NOMO-1 (cell line): ENCODE results near the gene XCR1.
"Not testable (repeated sequence)": the region's sequence is repeated elsewhere in the genome, so short reads cannot be mapped to it uniquely, and the experiment has no call there.

ENCODE experiments used
- DNase-seq, 2 experiments: peaks; one replicate each; lab custom pipeline; 2025; ENCODE audit not compliant: unreplicated experiment in 2 of 2; lab: John Stamatoyannopoulos, UW

Gene XCR1

DNA sequence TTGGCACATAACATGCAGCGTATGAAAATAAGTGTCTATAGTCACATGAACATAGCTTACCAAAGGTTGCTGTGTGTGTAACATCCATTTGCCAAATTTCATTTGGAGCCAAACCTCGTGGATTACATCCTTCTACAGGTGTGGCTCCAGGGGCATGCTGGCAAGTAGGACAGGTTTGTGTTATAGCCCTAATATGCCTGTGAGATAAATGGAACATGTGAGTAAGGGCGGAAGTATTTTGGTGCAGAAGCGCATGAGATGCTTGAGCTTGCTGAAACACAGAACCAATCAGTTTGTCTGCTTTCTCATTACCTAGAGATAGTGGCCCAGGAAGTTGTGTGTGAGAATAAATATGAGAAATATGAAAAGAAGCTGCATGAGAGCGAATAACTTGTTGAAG lies 21.8 kb upstream of the XCR1 start:
- no peak for DNase-seq

DNA sequence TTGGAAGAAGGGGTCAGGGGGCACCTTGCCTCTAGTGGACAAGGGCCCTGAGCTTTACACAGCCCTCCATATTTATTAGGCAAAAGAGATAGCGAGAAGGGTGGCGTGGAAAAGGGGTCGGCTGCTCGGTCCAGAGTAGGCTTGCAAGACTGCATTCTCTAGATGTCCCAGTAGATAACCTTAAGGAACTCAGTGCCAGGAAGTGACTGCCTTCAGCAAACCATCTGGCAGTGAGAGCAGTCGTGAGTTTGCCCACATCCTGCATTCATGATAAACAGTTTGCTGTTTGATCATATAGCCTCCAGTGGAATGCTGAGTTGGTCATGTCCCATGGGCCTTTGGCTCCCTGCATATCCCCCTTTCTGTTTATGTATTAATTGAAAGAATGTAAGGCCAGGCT lies 18.9 kb upstream of the XCR1 start:
- not testable (repeated sequence) for DNase-seq

DNA sequence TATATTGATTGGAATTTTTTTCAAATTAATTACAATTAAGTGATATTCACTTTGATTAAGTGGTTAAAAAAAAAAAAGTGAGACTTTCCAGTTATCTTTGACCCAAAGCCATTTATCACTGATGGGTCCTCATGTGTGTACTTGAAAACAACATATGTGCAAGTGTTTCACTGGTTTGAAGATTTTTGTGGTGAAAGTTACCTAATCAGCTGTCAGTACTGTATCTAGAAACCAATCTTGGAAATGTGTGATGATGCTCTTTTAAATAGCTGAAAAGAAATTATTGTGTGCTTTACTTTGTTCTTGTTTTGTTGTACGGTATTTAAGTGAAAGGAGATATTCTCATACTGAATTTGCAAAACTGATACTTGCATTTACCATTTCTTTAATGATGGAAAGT lies 11.6 kb upstream of the XCR1 start:
- DNase-seq, result no peak

DNA sequence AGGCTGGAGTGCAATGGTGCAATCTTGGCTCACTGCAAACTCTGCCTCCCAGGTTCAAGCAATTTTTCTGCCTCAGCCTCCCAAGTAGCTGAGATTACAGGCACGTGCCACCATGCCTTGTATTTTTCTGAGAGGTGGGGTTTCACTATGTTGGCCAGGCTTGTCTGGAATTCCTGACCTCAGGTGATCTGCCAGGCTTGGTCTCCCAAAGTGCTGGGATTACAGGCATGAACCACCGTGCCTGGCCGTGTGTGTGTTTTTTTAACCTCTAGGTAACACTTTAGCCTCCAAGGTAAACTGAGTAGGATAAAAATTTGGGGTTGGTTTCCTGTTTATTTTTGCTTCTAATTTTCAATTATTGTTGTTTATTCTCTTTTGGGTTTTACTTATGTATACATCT lies 10.8 kb upstream of the XCR1 start:
- DNase-seq, result not testable (repeated sequence)

DNA sequence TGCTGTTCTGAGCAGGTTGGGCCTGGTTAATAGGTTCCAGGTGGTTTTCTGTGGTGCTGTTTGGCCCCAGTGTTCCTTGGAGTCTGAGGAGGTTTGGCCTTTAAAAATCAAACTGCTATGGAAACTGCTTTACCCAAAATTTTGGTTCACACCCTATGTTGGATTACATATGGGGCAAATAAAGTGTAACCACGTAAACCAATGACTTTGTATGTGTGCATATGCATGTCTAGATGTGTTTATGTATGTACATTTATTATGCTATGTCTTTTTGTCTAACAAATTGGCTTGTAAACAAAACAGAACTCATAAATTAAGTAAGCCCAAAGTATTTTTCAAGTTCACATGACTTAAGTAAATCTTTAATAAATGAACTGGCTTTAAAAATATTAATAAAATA lies 8.9 kb upstream of the XCR1 start:
- DNase-seq, result no peak

DNA sequence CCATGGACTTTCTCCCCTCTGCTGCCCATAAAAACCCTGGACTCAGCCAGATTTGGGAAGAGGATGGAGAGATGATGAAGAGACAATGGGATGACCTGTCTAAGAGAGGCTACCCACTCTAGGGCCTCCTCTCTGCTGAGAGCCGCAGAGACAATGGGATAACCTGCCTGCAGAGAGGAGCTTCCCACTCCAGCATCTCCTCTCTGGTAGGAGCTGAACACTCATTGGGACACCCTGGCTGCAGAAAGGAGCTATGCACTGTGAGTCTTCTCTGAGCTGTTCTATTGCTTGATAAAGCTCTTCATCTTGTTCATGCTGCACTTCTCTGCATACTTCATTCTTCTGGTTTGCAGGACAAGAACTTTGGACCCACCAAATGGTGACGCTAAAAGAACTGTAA lies 4.5 kb upstream of the XCR1 start:
- DNase-seq, result no peak

DNA sequence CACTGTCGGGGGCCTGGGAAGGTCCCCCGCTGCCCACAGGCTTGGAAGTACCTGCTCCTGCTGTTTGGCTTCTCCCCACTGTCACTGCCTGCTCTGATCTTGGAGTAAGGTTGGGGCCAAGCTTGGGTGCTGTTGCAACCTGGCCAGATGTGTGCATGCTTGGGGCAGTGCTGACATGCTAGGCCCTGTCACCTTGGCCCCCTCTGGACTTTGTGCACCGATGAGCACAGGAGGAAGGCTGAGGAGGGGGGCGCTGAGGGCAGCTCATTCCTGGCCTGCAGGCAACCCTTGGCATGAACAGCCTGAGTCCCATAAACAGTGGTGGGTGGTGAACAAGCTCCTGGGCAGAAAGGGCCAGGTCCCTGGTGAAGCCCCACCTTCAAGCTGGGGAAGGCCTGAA lies 4.0 kb upstream of the XCR1 start:
- no peak for DNase-seq

DNA sequence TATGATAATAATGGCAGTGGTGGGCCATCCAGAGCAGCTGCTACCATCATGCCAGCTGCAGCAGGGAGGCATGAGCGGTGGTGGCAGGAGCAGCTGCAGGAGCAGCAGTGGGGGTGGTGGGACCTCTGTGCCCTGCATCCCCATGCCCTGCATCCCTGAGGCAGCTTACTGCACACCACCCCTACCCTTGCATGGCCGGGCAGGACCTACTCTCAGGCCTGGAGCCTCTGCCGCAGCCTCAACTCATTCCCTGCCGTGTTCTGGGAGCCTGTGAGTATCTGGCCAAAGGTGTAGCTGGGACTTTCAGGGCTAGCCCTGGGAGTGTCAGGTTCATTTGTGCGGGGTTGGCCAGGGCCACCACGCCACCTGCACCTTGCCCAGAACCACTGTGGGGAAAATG lies 3.3 kb upstream of the XCR1 start:
- DNase-seq, result no peak

DNA sequence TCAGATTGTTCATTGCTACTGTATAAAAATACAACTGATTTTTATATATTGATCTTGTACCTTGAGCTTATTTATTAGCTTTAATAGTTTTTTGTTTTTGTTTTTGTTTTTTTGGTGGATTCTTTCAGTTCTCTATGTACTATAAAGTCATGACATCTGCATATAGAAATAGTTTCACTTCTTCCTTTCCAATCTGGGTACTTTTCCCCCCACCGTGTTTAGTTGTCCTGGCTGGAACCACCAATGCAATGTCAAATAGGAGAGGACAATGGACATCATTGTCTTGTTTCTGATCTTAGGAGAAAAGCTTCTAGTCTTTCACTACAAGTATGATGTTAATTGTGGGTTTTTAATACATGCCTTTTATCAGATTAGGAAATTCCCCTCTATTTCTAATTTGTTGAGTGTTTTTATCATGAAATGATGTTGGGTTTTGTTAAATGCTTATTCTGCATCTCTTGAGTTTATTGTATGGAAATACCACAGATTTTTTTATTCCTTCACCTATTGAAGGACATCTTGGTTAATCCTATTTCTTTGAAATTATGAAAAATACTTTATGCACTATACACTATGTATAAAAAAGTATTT lies 2.8 kb upstream of the XCR1 start:
- DNase-seq, result peak in 1 of 2 experiments; percentile 25

DNA sequence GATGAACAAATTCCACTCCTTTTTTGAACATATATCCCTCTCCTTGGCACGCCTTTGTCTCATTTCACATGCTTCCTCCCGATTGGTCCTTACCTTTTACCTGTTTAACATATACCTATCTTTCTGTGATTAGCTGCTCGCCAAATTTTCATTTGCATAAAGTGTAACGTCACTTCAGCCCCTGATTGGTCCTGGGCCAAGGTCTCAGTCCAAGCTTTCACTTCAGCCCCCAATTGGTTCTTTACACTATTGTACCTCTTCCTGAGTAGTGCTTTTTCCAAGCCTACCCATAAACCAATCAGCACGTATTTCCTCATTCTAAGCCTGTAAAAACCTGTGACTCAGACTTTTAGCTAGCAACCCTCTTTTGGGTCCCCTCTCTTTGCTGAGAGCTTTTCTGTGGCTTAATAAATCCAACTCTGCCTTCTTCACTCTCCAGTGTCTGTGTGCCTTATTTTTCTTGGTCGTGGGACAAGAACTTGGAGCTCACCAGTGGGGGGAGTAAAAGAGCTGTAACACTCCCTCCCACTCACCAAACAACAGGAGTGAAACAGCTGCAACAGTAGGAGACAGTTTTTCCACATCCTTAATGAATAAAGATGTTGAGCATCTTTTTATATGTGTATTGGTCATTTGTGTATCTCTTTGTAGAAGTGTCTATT lies 584 bp upstream of the XCR1 start:
- DNase-seq, result peak in 1 of 2 experiments; percentile 36

DNA sequence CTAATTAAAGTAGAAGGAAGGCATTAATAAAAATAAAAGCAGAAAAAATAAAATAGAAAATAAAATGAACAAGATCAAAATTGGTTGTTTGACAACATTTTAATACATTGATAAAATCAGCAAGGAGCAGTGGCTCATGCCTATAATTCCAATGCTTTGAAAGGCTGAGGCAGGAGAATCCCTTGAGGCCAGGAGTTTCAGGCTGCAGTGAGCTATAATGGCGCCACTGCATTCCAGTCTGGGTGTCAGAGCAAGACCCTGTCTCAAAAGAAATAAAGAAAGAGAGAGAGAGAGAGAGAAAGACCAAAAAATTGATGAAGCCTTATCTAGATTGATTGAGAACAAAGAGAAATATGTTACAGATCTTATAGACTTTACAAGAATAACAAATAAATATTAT lies 2.1 kb downstream of the XCR1 start:
- DNase-seq, result no peak

DNA sequence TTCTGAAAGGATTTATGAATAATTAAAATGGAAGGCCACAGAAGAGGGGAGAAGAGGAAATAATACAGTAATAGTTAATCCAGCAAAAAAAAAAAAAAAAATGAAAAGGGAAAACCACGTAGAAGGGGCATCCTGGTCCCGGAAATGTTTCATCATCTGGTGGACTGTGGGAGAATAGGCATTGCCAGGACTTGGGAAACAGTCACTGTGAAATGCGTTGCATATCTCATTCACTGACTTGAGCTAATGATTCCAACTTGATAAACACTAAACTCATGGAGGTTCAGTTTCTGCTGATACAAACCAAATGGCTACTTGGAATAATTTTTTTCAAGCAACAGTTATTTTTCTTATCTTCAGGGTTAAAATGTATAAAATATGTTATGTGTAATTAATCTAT lies 3.2 kb downstream of the XCR1 start:
- no peak for DNase-seq

DNA sequence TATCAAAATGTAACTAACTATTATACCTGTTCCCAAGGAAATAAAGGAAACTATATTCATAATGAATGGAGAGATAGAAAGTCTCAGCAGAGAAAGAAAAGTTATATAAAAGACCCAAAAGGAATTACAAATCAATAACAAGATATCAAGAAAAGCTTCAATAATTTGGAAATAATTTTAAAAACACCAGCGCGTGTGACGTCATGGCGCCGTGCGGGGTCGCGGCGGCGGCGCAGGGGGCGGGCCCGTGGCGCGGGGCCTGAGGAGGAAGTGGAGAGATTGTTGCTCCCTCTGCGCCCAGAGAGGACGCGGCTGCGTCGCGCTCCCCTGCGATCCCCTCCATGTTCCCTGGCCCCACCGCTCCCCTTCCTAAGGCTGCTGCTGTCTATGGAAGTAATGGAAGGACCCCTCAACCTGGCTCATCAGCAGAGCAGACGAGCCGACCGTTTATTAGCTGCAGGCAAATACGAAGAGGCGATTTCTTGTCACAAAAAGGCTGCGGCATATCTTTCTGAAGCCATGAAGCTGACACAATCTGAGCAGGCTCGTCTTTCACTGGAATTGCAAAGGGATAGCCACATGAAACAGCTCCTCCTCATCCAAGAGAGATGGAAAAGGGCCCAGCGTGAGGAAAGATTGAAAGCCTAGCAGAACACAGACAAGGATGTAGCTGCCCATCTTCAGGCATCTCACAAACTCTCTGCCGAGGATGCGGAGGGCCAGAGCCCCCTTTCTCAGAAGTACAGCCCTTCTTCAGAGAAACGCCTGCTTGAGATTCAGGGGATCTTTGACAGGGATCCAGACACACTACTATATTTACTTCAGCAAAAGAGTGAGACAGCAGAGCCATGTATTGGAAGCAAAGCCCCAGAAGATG lies 4.1 kb downstream of the XCR1 start:
- DNase-seq, result no peak

DNA sequence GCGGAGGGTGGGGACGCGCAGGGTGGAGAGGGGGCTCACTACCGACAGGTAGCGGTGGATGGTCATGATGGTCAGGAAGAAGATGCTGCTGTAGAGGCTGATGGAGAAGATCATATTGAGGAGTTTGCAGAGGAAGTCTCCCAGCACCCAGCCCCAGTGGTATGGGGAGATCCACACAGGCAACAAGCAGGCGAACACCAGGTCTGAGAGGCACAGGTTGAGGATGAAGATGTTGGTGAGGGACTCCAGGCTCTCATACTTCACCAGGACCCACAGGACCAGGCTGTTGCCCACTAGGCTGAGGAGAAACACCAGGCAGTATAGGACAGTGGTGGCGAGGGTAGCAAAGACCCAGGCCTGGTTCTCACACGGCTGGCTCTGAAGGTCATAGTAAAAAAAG lies 5.8 kb downstream of the XCR1 start:
- no peak for DNase-seq

DNA sequence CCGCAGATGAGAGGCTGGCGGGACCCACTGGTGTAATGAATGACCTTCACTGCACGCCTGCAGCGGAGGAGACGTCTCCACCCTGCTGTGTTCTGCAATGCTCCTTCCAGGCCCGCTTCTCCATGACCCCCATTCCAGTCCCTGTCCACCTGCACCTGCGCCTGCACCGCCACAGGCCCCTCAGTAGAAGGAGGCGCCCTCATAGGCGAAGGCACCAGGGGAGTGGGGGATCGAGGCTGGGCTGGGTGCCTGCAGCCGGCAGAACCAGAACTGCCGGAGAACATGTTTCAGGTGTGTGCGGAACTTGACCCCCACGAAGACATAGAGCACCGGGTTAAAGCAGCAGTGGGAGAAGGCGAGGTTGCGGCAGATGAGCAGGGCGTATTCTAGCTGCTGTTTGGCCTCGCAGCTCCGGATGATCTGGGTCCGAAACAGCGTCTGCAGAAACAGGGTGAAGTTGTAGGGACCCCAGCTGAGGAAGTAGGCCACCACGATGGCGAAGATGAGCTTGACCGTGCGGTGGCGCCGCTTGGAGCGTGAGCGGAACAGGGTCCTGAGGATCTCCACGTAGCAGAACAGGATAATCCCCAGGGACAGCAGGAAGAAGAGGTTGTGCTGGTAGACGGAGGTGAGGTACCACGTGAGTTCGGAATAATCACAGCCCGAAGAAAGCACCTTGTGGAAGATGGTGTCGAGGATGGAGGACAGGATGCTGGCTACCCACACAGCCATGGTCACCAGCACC lies 6.3 kb downstream of the XCR1 start:
- no peak for DNase-seq

DNA sequence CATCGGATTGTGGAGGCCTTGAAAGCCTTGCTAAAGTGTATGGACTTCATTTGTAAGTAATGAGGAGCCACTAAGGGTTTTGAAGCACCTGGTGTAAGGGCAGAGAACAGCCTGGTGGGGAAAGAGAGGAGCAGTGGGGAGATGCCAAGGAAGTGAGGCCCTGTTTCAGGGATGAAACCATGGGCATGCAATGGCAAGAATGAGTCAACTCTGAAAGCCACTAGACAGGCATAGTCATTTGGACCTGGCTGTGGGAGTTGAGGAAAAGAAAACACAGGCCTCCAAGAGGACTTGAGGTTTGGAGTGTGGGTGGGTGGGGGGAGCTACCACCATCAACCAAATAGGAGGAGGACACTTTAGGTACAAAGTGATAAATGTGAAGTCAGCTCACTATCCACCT lies 7.6 kb downstream of the XCR1 start:
- no peak for DNase-seq

DNA sequence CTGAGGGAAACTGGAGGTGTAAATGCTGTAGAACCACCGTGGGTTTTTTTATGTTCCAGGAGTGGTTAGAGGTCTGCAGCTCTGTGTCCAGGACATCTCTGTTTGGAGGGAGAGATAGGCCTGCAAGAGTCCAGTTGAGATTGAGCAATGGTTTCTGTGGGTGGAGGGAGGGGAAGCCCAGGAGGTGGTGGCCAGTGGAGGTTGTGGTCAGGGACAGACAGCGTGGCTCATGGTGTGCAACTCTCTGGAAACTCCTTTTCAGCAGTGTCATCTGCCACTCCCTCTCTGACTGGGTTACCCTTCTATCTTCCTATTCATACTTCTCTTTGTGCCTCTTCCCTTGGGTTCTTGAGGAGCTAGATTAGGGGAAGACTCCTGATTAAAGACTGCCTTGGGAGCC lies 9.6 kb downstream of the XCR1 start:
- DNase-seq, result peak in 1 of 2 experiments; percentile 33

DNA sequence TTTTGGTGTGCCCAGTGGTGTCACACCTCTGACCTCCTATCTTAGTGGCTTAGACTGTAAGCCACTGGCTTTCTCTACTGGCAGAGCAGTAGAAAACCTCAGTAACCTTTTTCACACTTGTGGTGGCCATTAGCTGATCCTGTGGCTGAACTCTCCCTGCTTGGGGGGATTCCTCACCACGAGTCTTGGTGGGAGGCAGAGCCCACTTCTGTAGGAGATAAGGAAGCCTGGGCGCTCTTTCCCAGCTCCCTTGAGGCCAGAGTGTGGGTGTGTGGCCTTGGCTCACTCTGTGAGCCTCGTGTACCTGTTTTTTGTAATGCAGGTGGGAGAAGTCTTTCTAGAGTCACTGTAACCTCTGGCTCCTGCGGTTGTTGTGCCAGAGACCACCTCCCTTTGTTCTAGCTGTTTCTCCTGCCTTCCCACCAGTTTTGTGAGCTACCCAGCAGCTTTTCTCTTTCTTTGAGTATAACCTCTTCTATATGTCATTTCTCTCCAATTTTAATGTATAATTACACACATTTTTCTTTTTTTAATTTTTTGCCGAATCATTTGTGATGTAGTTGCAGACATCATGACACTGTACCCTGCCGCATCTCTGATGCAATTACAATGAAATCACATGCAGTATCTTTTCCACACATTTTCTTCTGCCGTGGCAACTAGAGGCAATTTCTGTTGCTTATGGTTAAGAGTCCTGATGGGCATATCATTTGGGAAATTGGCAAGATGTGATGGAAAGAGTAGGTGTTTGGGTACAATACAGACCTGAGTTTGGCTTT lies 13.8 kb downstream of the XCR1 start:
- DNase-seq, result no peak

DNA sequence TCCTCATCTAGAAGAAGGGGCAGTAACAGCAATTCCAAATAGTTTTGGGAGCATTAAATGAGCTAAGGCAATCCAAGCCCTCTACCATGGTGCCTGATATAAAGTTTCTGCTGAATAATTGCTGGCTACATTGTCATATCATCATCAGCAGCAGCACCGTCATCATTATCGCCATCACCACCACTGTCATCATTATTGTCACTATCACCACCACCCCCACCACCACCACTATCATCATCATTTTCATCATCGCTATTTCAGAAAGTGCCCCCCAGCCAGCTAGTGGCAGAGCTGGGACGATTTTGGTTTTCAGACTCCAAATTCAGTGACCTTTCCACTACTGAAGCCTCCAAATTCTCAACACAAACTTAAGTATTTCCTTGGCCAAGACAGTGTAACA lies 15.0 kb downstream of the XCR1 start:
- DNase-seq, result no peak

DNA sequence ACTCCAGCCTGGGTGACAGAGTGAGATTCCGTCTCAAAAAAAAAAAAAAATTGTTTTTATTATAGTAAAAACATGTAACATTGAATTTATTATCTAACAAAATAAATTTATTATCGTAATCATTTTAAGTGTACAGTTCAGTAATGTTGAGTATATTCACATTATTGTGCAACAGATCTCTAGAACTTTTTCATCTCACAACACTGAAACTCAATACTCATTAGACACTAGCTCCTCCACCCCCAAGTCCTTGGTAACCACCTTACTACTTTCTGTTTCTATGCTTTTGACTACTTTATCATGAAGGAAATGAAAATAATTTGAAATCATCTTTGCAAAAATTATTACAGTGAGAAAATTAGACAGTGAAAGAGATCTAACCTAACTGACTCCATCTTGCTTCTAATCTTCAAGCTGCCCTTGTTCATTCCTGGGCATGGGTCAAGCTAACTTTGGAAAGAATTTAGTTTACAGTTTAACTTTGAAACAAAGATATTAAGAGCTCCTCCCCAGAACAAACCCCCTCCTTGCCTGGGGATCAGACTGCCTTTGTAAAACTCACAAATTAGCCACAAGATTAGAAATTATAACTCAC lies 16.7 kb downstream of the XCR1 start:
- no peak for DNase-seq
